PC-3 (cell line): ENCODE data around the gene FANCD2. TPM values are rescaled to one million over a fixed set of nuclear protein-coding genes. Genes with fewer than 3 reads are reported as not detected.

Experiments
- ATAC-seq: fragments of 200-7000 bp; cut with Tn5 transposase; 2 replicates; pipeline ENCODE4 v1.9.1; 2020; ENCODE audit warnings: mild to moderate bottlenecking, moderate library complexity
- BruUV-seq: library from RNA; stranded (reverse); fragments of 400-500 nt; replicated peaks from 2 replicates; lab custom pipeline; 2021; lab: Mats Ljungman, UMichigan
- CTCF ChIA-PET: fragments of 300-600 bp; sonication (Branson Sonifier 250); formaldehyde crosslinking; loops from one replicate; lab custom pipeline; 2022; ENCODE audit warnings: antibody characterized with exemption; lab: Charles Lee
- POLR2A ChIA-PET: fragments of 300-600 bp; sonication (Branson Sonifier 250); formaldehyde crosslinking; loops from one replicate; lab custom pipeline; 2022; ENCODE audit warnings: antibody characterized with exemption; ENCODE audit not compliant: unreplicated experiment; lab: Charles Lee
- DNase-seq: peaks from one replicate; pipeline ENCODE4 v3.0.0-alpha.2; 2015
- H2AFZ ChIP-seq: fragments of 300-600 bp; sonication (generic); 2 replicates; pipeline ENCODE4 v1.6.0; 2016; ENCODE audit warnings: antibody characterized with exemption, low read length
- H3F3A ChIP-seq: fragments of 300-600 bp; sonication (generic); one replicate; pipeline ENCODE4 v1.6.0; 2017; ENCODE audit warnings: antibody characterized with exemption, low read length, control low read depth, mild to moderate bottlenecking; ENCODE audit not compliant: unreplicated experiment
- H3K27ac ChIP-seq: fragments of 300-600 bp; sonication (generic); 2 replicates; pipeline ENCODE4 v1.5.1; 2016; ENCODE audit warnings: mild to moderate bottlenecking, low read length
- H3K27me3 ChIP-seq: fragments of 300-600 bp; sonication (generic); 2 replicates; pipeline ENCODE4 v1.6.1; 2016; ENCODE audit warnings: low read length, mixed read lengths
- H3K36me3 ChIP-seq: fragments of 300-600 bp; sonication (generic); 2 replicates; pipeline ENCODE4 v1.6.1; 2016; ENCODE audit warnings: low read depth, mixed run types, low read length, mixed read lengths
- H3K4me1 ChIP-seq: fragments of 300-600 bp; sonication (generic); 2 replicates; pipeline ENCODE4 v1.5.1; 2016; ENCODE audit warnings: low read length; ENCODE audit not compliant: insufficient read depth
- H3K4me2 ChIP-seq: fragments of 300-600 bp; sonication (generic); 2 replicates; pipeline ENCODE4 v1.6.0; 2016; ENCODE audit warnings: low read length
- H3K4me3 ChIP-seq: fragments of 300-600 bp; sonication (generic); 2 replicates; pipeline ENCODE4 v1.5.1; 2016; ENCODE audit warnings: mild to moderate bottlenecking, low read length, mixed read lengths
- H3K79me2 ChIP-seq: fragments of 300-600 bp; sonication (generic); 2 replicates; pipeline ENCODE4 v1.6.1; 2017; ENCODE audit warnings: low read length, mixed read lengths
- H3K9ac ChIP-seq: fragments of 300-600 bp; sonication (generic); 2 replicates; pipeline ENCODE4 v1.6.0; 2016; ENCODE audit warnings: mild to moderate bottlenecking, low read length
- H3K9me2 ChIP-seq: fragments of 300-600 bp; sonication (generic); replicated peaks from 2 replicates; pipeline ENCODE4 v1.6.1; 2016; ENCODE audit warnings: mixed run types, low read length, mixed read lengths
- H3K9me3 ChIP-seq: fragments of 300-600 bp; sonication (generic); 2 replicates; pipeline ENCODE4 v1.6.1; 2016; ENCODE audit warnings: low read length, mixed read lengths
- H4K20me1 ChIP-seq: fragments of 300-600 bp; sonication (generic); 2 replicates; pipeline ENCODE4 v1.6.1; 2016; ENCODE audit warnings: low read length, mixed read lengths
- CTCF ChIP-seq: fragments of 300-600 bp; sonication (generic); conservative IDR thresholded peaks from 2 replicates; pipeline ENCODE4 v1.5.1; 2017; ENCODE audit warnings: antibody characterized with exemption, low read depth, mild to moderate bottlenecking, low read length
- EZH2 ChIP-seq: fragments of 300-600 bp; sonication (generic); IDR thresholded peaks from one replicate; pipeline ENCODE4 v1.6.1; 2017; ENCODE audit warnings: antibody characterized with exemption, mild to moderate bottlenecking, low read length; ENCODE audit not compliant: unreplicated experiment
- EZH2phosphoT487 ChIP-seq: fragments of 300-600 bp; sonication (generic); IDR thresholded peaks from 2 replicates; pipeline ENCODE4 v1.6.1; 2018; ENCODE audit warnings: mild to moderate bottlenecking, antibody characterized with exemption, low read length, borderline replicate concordance
- intact Hi-C: fragments of 100-400 bp; cut with micrococcal nuclease; formaldehyde crosslinking; loops from 2 replicates; pipeline ENCODE4 v1.9.0; 2023
- total RNA-seq: library from RNA; depleted of rRNA; stranded (reverse); fragments of >200 nt; gene quantifications from 2 replicates; pipeline ENCODE4 v1.2.3, GENCODE V29; 2014

FANCD2 gene
- total RNA-seq, 1 experiment from 2014 or later, result 67.9 TPM

- peaks cover 15% of the 10 kb centered on the region for H3K4me1 ChIP-seq
- POLR2A ChIA-PET, result no interaction called here
- H3K79me2 ChIP-seq, result no peaks in the 10 kb centered on the region
- TF ChIP-seq CTCF (no peak), EZH2phosphoT487 (no peak), EZH2 (no peak)
- CTCF ChIA-PET, result no interaction called here
- H3K36me3 ChIP-seq, result peaks cover 30% of the 10 kb centered on the region; the same call in 1 of the 2 replicates
- intact Hi-C loops, result no loop called here
- H3F3A ChIP-seq, result no peaks in the 10 kb centered on the region
- H3K4me2 ChIP-seq, result no peak overlapping the region
- BruUV-seq, result no TSS peak
- no peak overlapping the region for H2AFZ ChIP-seq
- DNase-seq (no peak), ATAC-seq (no peak)
- no peaks in the 10 kb centered on the region for H3K9me3 ChIP-seq
- no peak overlapping the region for H3K27ac ChIP-seq
- H3K27me3 ChIP-seq, result no peaks in the 10 kb centered on the region
- H3K9ac ChIP-seq, result no peak overlapping the region
- H3K4me3 ChIP-seq, result no peak overlapping the region
- no peaks in the 10 kb centered on the region for H4K20me1 ChIP-seq
- no peaks in the 10 kb centered on the region for H3K9me2 ChIP-seq
These were observed 55.6 kb downstream of the FANCD2 start for GRCh38 chr3:10081871-10082270.

- no peak overlapping the region for H3K4me3 ChIP-seq
- H3K9ac ChIP-seq, result no peak overlapping the region
- ATAC-seq (peak; percentile 96), DNase-seq (peak; percentile 89)
- H2AFZ ChIP-seq, result no peak overlapping the region
- ChIA-PET CTCF (no interaction called here), POLR2A (interaction anchor here (0.6 kb wide), 1 partner anchor 106 kb away, joined by 3 read pairs; no protein-coding TSS in a partner anchor)
- intact Hi-C loops, result no loop called here
- peaks cover 23% of the 10 kb centered on the region for H3K4me1 ChIP-seq
- peak overlapping the region; percentile 55 for H3K4me2 ChIP-seq
- H3K79me2 ChIP-seq, result no peaks in the 10 kb centered on the region
- no peaks in the 10 kb centered on the region for H3K27me3 ChIP-seq
- no peaks in the 10 kb centered on the region for H3K9me2 ChIP-seq
- no TSS peak for BruUV-seq
- TF ChIP-seq EZH2 (no peak), CTCF (no peak), EZH2phosphoT487 (no peak)
- peak overlapping the region; percentile 30 for H3K27ac ChIP-seq
- no peaks in the 10 kb centered on the region for H4K20me1 ChIP-seq
- peaks cover 42% of the 10 kb centered on the region; the same call in 1 of the 2 replicates for H3K36me3 ChIP-seq
- H3F3A ChIP-seq, result no peaks in the 10 kb centered on the region
- H3K9me3 ChIP-seq, result no peaks in the 10 kb centered on the region
These were observed 59.5 kb downstream of the FANCD2 start for GRCh38 chr3:10085738-10086137.

GRCh38 chr3:10088256-10088655, 62.0 kb downstream of the FANCD2 start:
- 0 out of 2 replicates have a peak, but pooled peaks have one; percentile 27 for ATAC-seq
- Histone ChIP-seq H3K27me3 (no peaks in the 10 kb centered on the region), H3K36me3 (peaks cover 35% of the 10 kb centered on the region; the same call in 1 of the 2 replicates), H3K79me2 (no peaks in the 10 kb centered on the region), H3K9me2 (no peaks in the 10 kb centered on the region), H3K4me2 (peak overlapping the region; percentile 24; the same call in 1 of the 2 replicates), H3K27ac (no peak overlapping the region), H2AFZ (no peak overlapping the region), H3K4me3 (no peak overlapping the region), H3K9me3 (no peaks in the 10 kb centered on the region), H3K9ac (no peak overlapping the region), H4K20me1 (no peaks in the 10 kb centered on the region), H3K4me1 (peaks cover 23% of the 10 kb centered on the region), H3F3A (no peaks in the 10 kb centered on the region)
- peak; percentile 65 for DNase-seq
- ChIA-PET CTCF (interaction anchor here (0.8 kb wide), 1 partner anchor 198 kb away, joined by 3 read pairs; no protein-coding TSS in a partner anchor), POLR2A (no interaction called here)
- BruUV-seq, result no TSS peak
- TF ChIP-seq EZH2phosphoT487 (no peak), EZH2 (no peak), CTCF (no peak)
- intact Hi-C loops, result no loop called here
